Uterus (tissue), 4 donors: ENCODE results near the gene SLC30A2. TPM values are rescaled to one million over a fixed set of nuclear protein-coding genes. Genes with fewer than 3 reads are reported as not detected.
"Not testable (repeated sequence)": the region's sequence is repeated elsewhere in the genome, so short reads cannot be mapped to it uniquely, and the experiment has no call there.

Experiments used
- DNase-seq, 2 donors: peaks; one replicate each; pipeline ENCODE4 v3.0.0-alpha.2; 2019 to 2020
- H3K27ac ChIP-seq, 2 donors: fragments of 200-600 bp; sonication (generic); 1 replicate in 1 of 2; 2 replicates in 1 of 2; pipeline ENCODE4 v1.5.1; 2016 to 2018
- H3K27me3 ChIP-seq, 2 donors: fragments of 200-600 bp; sonication (generic); one replicate each; pipeline ENCODE4 v1.5.1; 2018 to 2019; ENCODE audit warnings: control low read depth in 1 of 2
- H3K36me3 ChIP-seq, 2 donors: fragments of 200-600 bp; sonication (generic); one replicate each; pipeline ENCODE4 v1.5.1; 2019; ENCODE audit warnings: control low read depth in 1 of 2
- H3K4me1 ChIP-seq, 2 donors: fragments of 200-600 bp; sonication (generic); one replicate each; pipeline ENCODE4 v1.5.1; 2018 to 2019; ENCODE audit warnings: control low read depth in 1 of 2
- H3K4me3 ChIP-seq, 2 donors: fragments of 200-600 bp; sonication (generic); 1 replicate in 1 of 2; 2 replicates in 1 of 2; pipeline ENCODE4 v1.5.1; 2018 to 2019; ENCODE audit warnings: mild to moderate bottlenecking in 1 of 2
- H3K9me3 ChIP-seq, 2 donors: fragments of 200-600 bp; sonication (generic); one replicate each; pipeline ENCODE4 v1.5.1; 2019; ENCODE audit warnings: control low read depth in 1 of 2
- CTCF ChIP-seq, 4 experiments: fragments of 200-600 bp in 2 of 4; fragments of 450-650 bp in 2 of 4; sonication (generic) in 2 of 4; IDR thresholded peaks; one replicate each; pipeline ENCODE4 v1.5.1; 2016 to 2019; ENCODE audit warnings: antibody characterized with exemption in 4 of 4, mild to moderate bottlenecking in 2 of 4, moderate library complexity in 1 of 4
- POLR2A ChIP-seq, 2 donors: fragments of 450-650 bp; IDR thresholded peaks; one replicate each; pipeline ENCODE4 v1.6.1; 2016; ENCODE audit warnings: antibody characterized with exemption in 2 of 2, mild to moderate bottlenecking in 1 of 2, moderate library complexity in 1 of 2
- intact Hi-C: fragments of 100-400 bp; cut with DNase I; formaldehyde crosslinking; loops from one replicate; pipeline ENCODE4 v1.15.1; 2023; ENCODE audit warnings: low total_unique reads
- total RNA-seq, 4 donors: library from RNA; depleted of rRNA in 3 of 4; stranded (reverse); fragments of >200 nt in 3 of 4; gene quantifications; one replicate each; pipeline versions ENCODE4 v1.1.0 to v1.2.4, GENCODE V29; 2014 to 2023
- donor health status: DM: yes; HTN: yes; CAD: no.

SLC30A2 gene
- total RNA-seq = under 1 TPM in 2 of 4 donors, not detected in 2; 0.07 to 0.49 TPM

- no peak for DNase-seq
- H3K27me3 ChIP-seq = peaks cover 11 to 14% of the 10 kb centered on the region in 2 donors
- no peaks in the 10 kb centered on the region for H3K9me3 ChIP-seq
- TF ChIP-seq CTCF (IDR thresholded peaks at IDR 0.05) (no peak), POLR2A (IDR thresholded peaks at IDR 0.05) (no peak)
- H3K27ac ChIP-seq = no peak within 1 kb of the TSS
- H3K36me3 ChIP-seq = no peaks in the 10 kb centered on the region
- no peak within 1 kb of the TSS for H3K4me3 ChIP-seq
- intact Hi-C loops = no loop called here
- H3K4me1 ChIP-seq = peaks cover 0 to 10% of the 10 kb centered on the region in 2 donors
Observed at GRCh38 chr1:26045722-26046245, at the start of gene SLC30A2. SLC30A2 (minus strand) TSS chr1:26046118; CDS start chr1:26045896, 222 bp downstream.

- no peak for TF ChIP-seq POLR2A (IDR thresholded peaks at IDR 0.05)
- no peak for TF ChIP-seq CTCF (IDR thresholded peaks at IDR 0.05)
- intact Hi-C loops = no loop called here
- no peaks in the 10 kb centered on the region for H3K9me3 ChIP-seq
- no peaks in the 10 kb centered on the region for H3K36me3 ChIP-seq
- H3K27ac ChIP-seq = no peak overlapping the region
- no peaks in the 10 kb centered on the region for H3K4me1 ChIP-seq
- no peak overlapping the region for H3K4me3 ChIP-seq
- DNase-seq = peak; percentile 20 to 39
- H3K27me3 ChIP-seq = no peaks in the 10 kb centered on the region
Observed at GRCh38 chr1:26094677-26095383, 48.9 kb upstream of the SLC30A2 start.

GRCh38 chr1:26094076-26094669, 48.3 kb upstream of the SLC30A2 start:
- H3K27me3 ChIP-seq = no peaks in the 10 kb centered on the region
- intact Hi-C loops = no loop called here
- no peak overlapping the region for H3K27ac ChIP-seq
- no peaks in the 10 kb centered on the region for H3K36me3 ChIP-seq
- no peaks in the 10 kb centered on the region for H3K4me1 ChIP-seq
- H3K9me3 ChIP-seq = no peaks in the 10 kb centered on the region
- DNase-seq = no peak
- TF ChIP-seq POLR2A (IDR thresholded peaks at IDR 0.05) = no peak
- TF ChIP-seq CTCF (IDR thresholded peaks at IDR 0.05) = no peak
- no peak overlapping the region for H3K4me3 ChIP-seq

- H3K4me1 ChIP-seq, H3K27me3 ChIP-seq: not testable (repeated sequence)
Observed at GRCh38 chr1:26093569-26093968, 47.7 kb upstream of the SLC30A2 start.

GRCh38 chr1:26092422-26092821, 46.5 kb upstream of the SLC30A2 start:
- Histone ChIP-seq H3K4me3 (no peak overlapping the region), H3K27me3 (no peaks in the 10 kb centered on the region), H3K9me3 (no peaks in the 10 kb centered on the region), H3K36me3 (no peaks in the 10 kb centered on the region), H3K27ac (no peak overlapping the region), H3K4me1 (no peaks in the 10 kb centered on the region)
- TF ChIP-seq CTCF (IDR thresholded peaks at IDR 0.05) (no peak), POLR2A (IDR thresholded peaks at IDR 0.05) (no peak)
- intact Hi-C loops = no loop called here
- no peak for DNase-seq

More at GRCh38 chr1:26093569-26093968, 47.7 kb upstream of the SLC30A2 start:
- H3K36me3 ChIP-seq, H3K9me3 ChIP-seq, DNase-seq, H3K4me3 ChIP-seq, intact Hi-C loops, H3K27ac ChIP-seq: not testable (repeated sequence)
